HepG2 (cell line): ENCODE measurements around the gene ROBO2. TPM values are rescaled to one million over a fixed set of nuclear protein-coding genes. Genes with fewer than 3 reads are reported as not detected.

ENCODE experiments used
- ATAC-seq: fragments of 200-7000 bp; cut with Tn5 transposase; 3 replicates; pipeline ENCODE4 v1.9.1; 2020; ENCODE audit warnings: mild to moderate bottlenecking, moderate library complexity
- BruUV-seq: library from RNA; stranded (reverse); fragments of 400-500 nt; replicated peaks from 2 replicates; lab custom pipeline; 2021; lab: Mats Ljungman, UMichigan
- CTCF ChIA-PET: fragments of 300-600 bp; formaldehyde crosslinking; extraction: SDS; loops from one replicate; lab custom pipeline; 2021; ENCODE audit warnings: low total read pairs, inconsistent platforms, low intra/inter-chr PET ratio; lab: Yijun Ruan, JAX
- POLR2A ChIA-PET: fragments of 350-600 bp; sonication (Branson Sonifier 250); formaldehyde crosslinking; loops from one replicate; lab custom pipeline; 2020; ENCODE audit warnings: antibody characterized with exemption, inconsistent platforms; lab: Yijun Ruan, JAX
- DNase-seq: peaks from one replicate; pipeline ENCODE4 v3.0.0-alpha.2; 2015; ENCODE audit warnings: low spot score
- FAIRE-seq: peaks from 3 replicates; lab custom pipeline; 2011; peaks lifted over from hg19 to GRCh38; lab: Jason Lieb, UNC
- H2AFZ ChIP-seq: one replicate; pipeline ENCODE4 v1.6.1; 2011; ENCODE audit warnings: low read length, inconsistent platforms
- H3K27ac ChIP-seq: fragments of 300-600 bp; 3 replicates; pipeline ENCODE4 v1.8.0; 2011; ENCODE audit warnings: mixed run types, mild to moderate bottlenecking, mixed read lengths, low read length, inconsistent platforms; ENCODE audit not compliant: insufficient read depth; ENCODE audit errors: extremely low read length
- H3K27me3 ChIP-seq, 2 experiments: fragments of 200-600 bp in 1 of 2; 2 replicates in 1 of 2; 3 replicates in 1 of 2; pipeline versions ENCODE4 v1.6.0 to v1.8.0; 2011; ENCODE audit warnings: low read length in 2 of 2, mild to moderate bottlenecking in 2 of 2, moderate library complexity in 2 of 2, inconsistent platforms in 1 of 2; ENCODE audit not compliant: insufficient read depth in 2 of 2, control insufficient read depth in 1 of 2
- H3K36me3 ChIP-seq, 2 experiments: fragments of 200-600 bp in 1 of 2; replicated peaks in 1 of 2; 2 replicates in 1 of 2; 3 replicates in 1 of 2; pipeline versions ENCODE4 v1.5.1 to v1.8.0; 2011; ENCODE audit warnings: low read length in 2 of 2, inconsistent platforms in 1 of 2; ENCODE audit not compliant: insufficient read depth in 2 of 2, control insufficient read depth in 1 of 2
- H3K4me1 ChIP-seq: 2 replicates; pipeline ENCODE4 v1.5.1; 2012; ENCODE audit warnings: low read length, inconsistent platforms; ENCODE audit not compliant: insufficient read depth
- H3K4me2 ChIP-seq: 2 replicates; pipeline ENCODE4 v1.6.0; 2011; ENCODE audit warnings: low read depth, low read length, inconsistent platforms
- H3K4me3 ChIP-seq, 3 experiments: fragments of 200-600 bp in 1 of 3; sonication (generic), shearing (Covaris generic) in 1 of 3; replicated peaks in 1 of 3; 2 replicates each; pipeline ENCODE4 v1.5.1; 2011 to 2016; ENCODE audit warnings: low read length in 3 of 3, inconsistent platforms in 2 of 3, low read depth in 2 of 3, mild to moderate bottlenecking in 2 of 3, control low read depth in 1 of 3, mixed read lengths in 1 of 3; ENCODE audit not compliant: insufficient read depth in 1 of 3
- H3K79me2 ChIP-seq: one replicate; pipeline ENCODE4 v1.6.1; 2011; ENCODE audit warnings: low read length, inconsistent platforms; ENCODE audit not compliant: insufficient read depth
- H3K9ac ChIP-seq: 2 replicates; pipeline ENCODE4 v1.6.0; 2011; ENCODE audit warnings: mild to moderate bottlenecking, low read depth, low read length, inconsistent platforms; ENCODE audit not compliant: insufficient read depth
- H3K9me3 ChIP-seq: 2 replicates; pipeline ENCODE4 v1.5.1; 2012; ENCODE audit warnings: mild to moderate bottlenecking, low read length
- H4K20me1 ChIP-seq: 2 replicates; pipeline ENCODE4 v1.6.0; 2011; ENCODE audit warnings: inconsistent platforms, mild to moderate bottlenecking, low read length, moderate library complexity; ENCODE audit not compliant: insufficient read depth
- CCDC6 ChIP-seq: sonication (generic); formaldehyde crosslinking; IDR thresholded peaks from 2 replicates; pipeline ENCODE4 v1.8.1; 2022; ENCODE audit warnings: mild to moderate bottlenecking, missing genetic modification reagents, moderate library complexity
- EHMT2 ChIP-seq: fragments of 200-600 bp; sonication (generic); IDR thresholded peaks from 2 replicates; pipeline ENCODE4 v1.7.0; 2017; ENCODE audit warnings: antibody characterized with exemption, low read depth, low read length, borderline replicate concordance
- EP300 ChIP-seq, 3 experiments: sonication (generic) in 1 of 3; formaldehyde crosslinking in 1 of 3; IDR thresholded peaks; 2 replicates each; pipeline versions ENCODE4 v1.5.1 to v1.6.1; 2011 to 2020; ENCODE audit warnings: low read depth in 2 of 3, low read length in 2 of 3, borderline replicate concordance in 1 of 3, improper control_type of control experiment in 1 of 3, mild to moderate bottlenecking in 1 of 3, missing genetic modification reagents in 1 of 3, moderate library complexity in 1 of 3
- KMT2B ChIP-seq: IDR thresholded peaks from 2 replicates; pipeline ENCODE4 v1.6.1; 2016; ENCODE audit warnings: missing genetic modification reagents, missing compliant biosample characterization
- NFKBIZ ChIP-seq: IDR thresholded peaks from 2 replicates; pipeline ENCODE4 v1.6.1; 2018; ENCODE audit warnings: missing genetic modification reagents, missing compliant biosample characterization
- NR2F2 ChIP-seq: IDR thresholded peaks from 2 replicates; pipeline ENCODE4 v1.6.1; 2012; ENCODE audit warnings: low read depth, inconsistent platforms, borderline replicate concordance
- PRDM15 ChIP-seq: sonication (generic); formaldehyde crosslinking; IDR thresholded peaks from 2 replicates; pipeline ENCODE4 v1.4.0; 2020; ENCODE audit warnings: missing genetic modification reagents
- SIN3A ChIP-seq: IDR thresholded peaks from 2 replicates; pipeline ENCODE4 v1.6.1; 2011; ENCODE audit warnings: low read depth, mild to moderate bottlenecking, control low read depth, low read length, borderline replicate concordance
- ZFP90 ChIP-seq: sonication (generic); formaldehyde crosslinking; IDR thresholded peaks from 2 replicates; pipeline ENCODE4 v1.8.0; 2022; ENCODE audit warnings: missing genetic modification reagents, mild to moderate bottlenecking, inconsistent platforms, borderline replicate concordance
- ZNF343 ChIP-seq: sonication (generic); formaldehyde crosslinking; IDR thresholded peaks from 2 replicates; pipeline ENCODE4 v1.4.0; 2020; ENCODE audit warnings: mild to moderate bottlenecking, missing genetic modification reagents
- ZNF549 ChIP-seq: sonication (generic); formaldehyde crosslinking; IDR thresholded peaks from 2 replicates; pipeline ENCODE4 v1.5.0; 2020; ENCODE audit warnings: missing genetic modification reagents
- ZNF766 ChIP-seq: sonication (generic); formaldehyde crosslinking; IDR thresholded peaks from 2 replicates; pipeline ENCODE4 v1.5.0; 2020; ENCODE audit warnings: missing genetic modification reagents, borderline replicate concordance
- WGBS: methylation state at CpG from one replicate; pipeline ENCODE4 v1.1.6; 2017; ENCODE audit warnings: low lambda C conversion rate; 5-methylcytosine and 5-hydroxymethylcytosine counted together
- in situ Hi-C: cut with HindIII; loops from 2 replicates; pipeline ENCODE4 v1.10.0; 2017; ENCODE audit warnings: low pct_unique_long_range_greater_than_20kb; ENCODE audit not compliant: extremely low pct_ligation_motif_present
- intact Hi-C: fragments of 100-400 bp; cut with micrococcal nuclease; formaldehyde crosslinking; loops from one replicate; pipeline ENCODE4 v1.10.0; 2022; ENCODE audit not compliant: unreplicated experiment
- polyA plus RNA-seq, 8 experiments: library from polyadenylated mRNA; depleted of rRNA in 3 of 8; stranded (reverse) in 7 of 8; unstranded in 1 of 8; fragments of >200 nt; fragmentation: Illumina TruSeq in 4 of 8; extraction: Trizol in 4 of 8; gene quantifications; 2 replicates each; pipeline versions ENCODE4 v1.2.1 to v1.2.3, GENCODE V29; 2011 to 2016; ENCODE audit warnings: low read depth in 4 of 8, missing spikeins in 1 of 8, mixed read lengths in 1 of 8; ENCODE audit not compliant: insufficient read depth in 1 of 8
- total RNA-seq, 5 experiments: library from RNA; depleted of rRNA; stranded (reverse); fragments of >200 nt; fragmentation: Illumina TruSeq; extraction: Trizol; gene quantifications; 2 replicates each; pipeline ENCODE4 v1.2.3, GENCODE V29; 2016; ENCODE audit warnings: low read depth in 1 of 5

Gene ROBO2
- total and polyA plus RNA-seq, 2 of the 13 experiments (the other 11 are each of a cell fraction or from before 2014, with no cell fraction given): not detected

GRCh38 chr3:77146004-77146403, 106.1 kb downstream of the ROBO2 start:
- no peak overlapping the region for H2AFZ ChIP-seq
- H3K27me3 ChIP-seq: no peaks in the 10 kb centered on the region; a peak in 1 of 5 replicates
- H3K79me2 ChIP-seq: no peaks in the 10 kb centered on the region
- H3K9me3 ChIP-seq: no peaks in the 10 kb centered on the region
- H4K20me1 ChIP-seq: no peaks in the 10 kb centered on the region
- H3K4me2 ChIP-seq: no peak overlapping the region
- H3K27ac ChIP-seq: no peak overlapping the region
- H3K36me3 ChIP-seq: no peaks in the 10 kb centered on the region
- no peak overlapping the region for H3K9ac ChIP-seq
- ChIA-PET CTCF (no interaction called here), POLR2A (no interaction called here)
- H3K4me3 ChIP-seq: no peak overlapping the region
- no TSS peak for BruUV-seq
- TF ChIP-seq ZNF549 (no peak), ZFP90 (no peak), EP300 (IDR thresholded peaks at IDR 0.05; ENCODE audit: low read depth in 2 of 2, low read length in 2 of 2) (no peak), EP300 (CRISPR knock-in tag; IDR thresholded peaks at IDR 0.05; ENCODE audit: borderline replicate concordance) (no peak), PRDM15 (no peak), ZNF766 (no peak), EHMT2 (no peak), NR2F2 (no peak), KMT2B (CRISPR knock-in tag) (no peak), SIN3A (no peak), CCDC6 (no peak), ZNF343 (CRISPR knock-in tag) (no peak), NFKBIZ (no peak)
- no peaks in the 10 kb centered on the region for H3K4me1 ChIP-seq
- 32% methylated on average over 7 of the region's 7 CpGs for WGBS
- intact Hi-C loops: no loop called here
- in situ Hi-C loops: no loop called here
- FAIRE-seq (no peak), ATAC-seq (no peak), DNase-seq (no peak)
